Prostate gland (tissue), 2 donors: Measurements from ENCODE around the gene HNRNPH2.

Experiments used
- CTCF ChIP-seq, 4 experiments: fragments of 200-600 bp in 2 of 4; fragments of 450-650 bp in 2 of 4; sonication (generic) in 2 of 4; IDR thresholded peaks; 1 replicate in 3 of 4; 2 replicates in 1 of 4; pipeline ENCODE4 v1.5.1; 2016 to 2019; ENCODE audit warnings: antibody characterized with exemption in 4 of 4, mild to moderate bottlenecking in 2 of 4, moderate library complexity in 2 of 4
- POLR2A ChIP-seq: fragments of 450-650 bp; IDR thresholded peaks from one replicate; pipeline ENCODE4 v1.6.1; 2016; ENCODE audit warnings: antibody characterized with exemption, mild to moderate bottlenecking

GRCh38 chrX:101362757-101363156 is 45.3 kb upstream of the HNRNPH2 start:
- TF ChIP-seq POLR2A (no peak), CTCF (IDR thresholded peaks at IDR 0.05) (no peak)
